GM13976 (cell line): Measurements from ENCODE around the gene FAXC.

Source experiments
- DNase-seq: peaks from one replicate; pipeline ENCODE4 v3.0.0; 2012; ENCODE audit warnings: low spot score
- CTCF ChIP-seq: IDR thresholded peaks from 2 replicates; pipeline ENCODE4 v1.5.1; 2012; ENCODE audit warnings: borderline replicate concordance, mild to moderate bottlenecking; ENCODE audit not compliant: insufficient read depth; ENCODE audit errors: extremely low read depth, missing control alignments, control extremely low read depth
- in situ Hi-C: fragments of 300-500 bp; cut with MboI; formaldehyde crosslinking; loops from one replicate; pipeline ENCODE4 v1.12.0; 2022; ENCODE audit warnings: low sequenced_read_pairs, mixed read lengths, inconsistent platforms; ENCODE audit not compliant: unreplicated experiment

Gene FAXC

GRCh38 chr6:99297006-99297405, 52.5 kb downstream of the FAXC start:
- no peak for TF ChIP-seq CTCF
- in situ Hi-C loops: no loop called here
- DNase-seq: no peak

GRCh38 chr6:99296261-99296660, 53.2 kb downstream of the FAXC start:
- no peak for DNase-seq
- no peak for TF ChIP-seq CTCF
- in situ Hi-C loops: no loop called here

- no peak for TF ChIP-seq CTCF
- in situ Hi-C loops: no loop called here
- DNase-seq: no peak
Observed at GRCh38 chr6:99295276-99295675, 54.2 kb downstream of the FAXC start.

GRCh38 chr6:99294786-99295185, 54.7 kb downstream of the FAXC start:
- TF ChIP-seq CTCF: no peak
- in situ Hi-C loops: no loop called here
- no peak for DNase-seq

GRCh38 chr6:99289701-99290100, 59.8 kb downstream of the FAXC start:
- TF ChIP-seq CTCF: no peak
- in situ Hi-C loops: no loop called here
- DNase-seq: no peak

- in situ Hi-C loops: no loop called here
- no peak for DNase-seq
- no peak for TF ChIP-seq CTCF
Observed at GRCh38 chr6:99288668-99289067, 60.8 kb downstream of the FAXC start.

GRCh38 chr6:99287523-99287922, 62.0 kb downstream of the FAXC start:
- DNase-seq: no peak
- no peak for TF ChIP-seq CTCF
- in situ Hi-C loops: no loop called here
